Measurements from ENCODE around the gene WDR72. TPM values are rescaled to one million over a fixed set of nuclear protein-coding genes. Genes with fewer than 3 reads are reported as not detected.

Gene WDR72
- total RNA-seq, 1 donor from 2014 or later: under 0.01 TPM

DNA sequence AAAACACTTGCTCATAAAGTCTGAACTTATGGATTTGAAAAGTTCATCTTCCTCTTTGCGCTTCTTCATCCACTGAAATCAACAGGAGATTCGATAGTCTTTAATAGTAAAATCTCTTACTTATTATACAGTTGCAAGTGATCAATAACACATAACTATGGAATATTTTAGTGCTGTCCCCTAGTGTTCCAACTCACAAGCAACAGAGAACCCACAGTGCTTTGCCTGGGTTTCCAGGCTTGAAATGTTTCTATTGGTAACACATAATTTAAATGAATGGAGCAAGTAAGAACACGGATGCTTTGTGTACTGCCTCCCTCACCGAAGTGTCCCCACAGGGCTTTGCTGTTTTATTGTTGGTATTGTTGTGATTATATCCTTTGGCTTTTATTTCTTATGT lies 93.5 kb downstream of the WDR72 start:
- Histone ChIP-seq H3K4me3 (ENCODE audit: low read length in 3 of 3) (no peak overlapping the region), H3K9ac (ENCODE audit: low read depth in 1 of 3, low read length in 3 of 3) (no peak overlapping the region), H3K9me3 (ENCODE audit: control insufficient read depth in 3 of 3, low read length in 3 of 3) (no peaks in the 10 kb centered on the region), H3K36me3 (ENCODE audit: control insufficient read depth in 3 of 3, insufficient read depth in 3 of 3, low read length in 3 of 3) (no peaks in the 10 kb centered on the region), H3K4me1 (ENCODE audit: control insufficient read depth in 3 of 3, insufficient read depth in 3 of 3, low read length in 3 of 3) (no peaks in the 10 kb centered on the region), H3K27me3 (ENCODE audit: control insufficient read depth in 3 of 3, insufficient read depth in 3 of 3, low read length in 3 of 3) (no peaks in the 10 kb centered on the region), H3K27ac (ENCODE audit: low read depth, low read length) (no peak overlapping the region)

- H3K36me3 ChIP-seq (ENCODE audit: control insufficient read depth in 3 of 3, insufficient read depth in 3 of 3, low read length in 3 of 3): no peaks in the 10 kb centered on the region
- no peak overlapping the region for H3K4me3 ChIP-seq (ENCODE audit: low read length in 3 of 3)
- no peaks in the 10 kb centered on the region for H3K27me3 ChIP-seq (ENCODE audit: control insufficient read depth in 3 of 3, insufficient read depth in 3 of 3, low read length in 3 of 3)
- no peaks in the 10 kb centered on the region for H3K9me3 ChIP-seq (ENCODE audit: control insufficient read depth in 3 of 3, low read length in 3 of 3)
- no peak overlapping the region for H3K9ac ChIP-seq (ENCODE audit: low read depth in 1 of 3, low read length in 3 of 3)
- no peaks in the 10 kb centered on the region for H3K4me1 ChIP-seq (ENCODE audit: control insufficient read depth in 3 of 3, insufficient read depth in 3 of 3, low read length in 3 of 3)
- no peak overlapping the region for H3K27ac ChIP-seq (ENCODE audit: low read depth, low read length)
Measured at GRCh38 chr15:53658827-53659555, 100.5 kb downstream of the WDR72 start.

DNA sequence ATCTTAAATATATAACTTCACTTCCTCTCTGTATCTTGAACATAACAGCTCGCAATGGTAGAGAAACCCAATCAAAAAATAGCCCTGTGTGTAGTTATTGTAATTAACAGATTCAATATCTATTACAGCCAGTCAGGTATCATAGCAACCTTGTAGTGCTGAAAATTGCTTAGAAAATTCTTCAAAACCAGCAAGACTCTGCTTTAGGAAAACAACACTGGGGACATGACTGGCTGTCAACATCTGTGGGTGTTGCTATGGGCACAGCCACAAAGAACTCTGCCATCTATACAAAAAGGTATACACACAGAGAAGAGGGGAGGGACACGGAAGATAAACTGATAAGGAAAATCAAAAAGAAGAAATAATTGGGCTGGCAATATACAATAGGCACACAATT lies 101.2 kb downstream of the WDR72 start:
- Histone ChIP-seq H3K9ac (ENCODE audit: low read depth in 1 of 3, low read length in 3 of 3) (no peak overlapping the region), H3K27me3 (ENCODE audit: control insufficient read depth in 3 of 3, insufficient read depth in 3 of 3, low read length in 3 of 3) (no peaks in the 10 kb centered on the region), H3K36me3 (ENCODE audit: control insufficient read depth in 3 of 3, insufficient read depth in 3 of 3, low read length in 3 of 3) (no peaks in the 10 kb centered on the region), H3K4me3 (ENCODE audit: low read length in 3 of 3) (no peak overlapping the region), H3K4me1 (ENCODE audit: control insufficient read depth in 3 of 3, insufficient read depth in 3 of 3, low read length in 3 of 3) (no peaks in the 10 kb centered on the region), H3K9me3 (ENCODE audit: control insufficient read depth in 3 of 3, low read length in 3 of 3) (no peaks in the 10 kb centered on the region), H3K27ac (ENCODE audit: low read depth, low read length) (no peak overlapping the region)

DNA sequence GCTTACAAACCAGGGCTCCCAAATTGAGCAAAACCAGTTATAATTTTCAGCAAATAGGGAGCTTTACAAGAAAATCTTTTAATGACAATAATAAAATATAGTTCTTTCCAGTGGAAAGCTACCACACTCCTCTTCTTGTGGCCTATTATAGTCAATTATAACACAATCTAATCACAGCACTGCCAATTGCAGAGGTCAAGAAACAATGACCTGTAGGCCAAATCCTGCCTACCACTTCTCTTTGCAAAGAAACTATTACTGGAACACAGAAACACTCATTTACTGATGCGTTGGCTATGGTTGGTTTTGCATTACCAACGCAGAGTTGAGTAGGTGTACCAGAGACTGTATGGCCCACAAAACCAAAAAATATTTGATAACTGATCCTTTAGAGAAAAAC lies 110.5 kb downstream of the WDR72 start:
- Histone ChIP-seq H3K9ac (ENCODE audit: low read depth in 1 of 3, low read length in 3 of 3) (no peak overlapping the region), H3K27ac (ENCODE audit: low read depth, low read length) (no peak overlapping the region), H3K36me3 (ENCODE audit: control insufficient read depth in 3 of 3, insufficient read depth in 3 of 3, low read length in 3 of 3) (no peaks in the 10 kb centered on the region), H3K4me3 (ENCODE audit: low read length in 3 of 3) (no peak overlapping the region), H3K4me1 (ENCODE audit: control insufficient read depth in 3 of 3, insufficient read depth in 3 of 3, low read length in 3 of 3) (no peaks in the 10 kb centered on the region), H3K27me3 (ENCODE audit: control insufficient read depth in 3 of 3, insufficient read depth in 3 of 3, low read length in 3 of 3) (peaks cover 0 to 2% (median 0%) of the 10 kb centered on the region in 3 donors), H3K9me3 (ENCODE audit: control insufficient read depth in 3 of 3, low read length in 3 of 3) (no peaks in the 10 kb centered on the region)

GRCh38 chr15:53644660-53645059 lies 114.8 kb downstream of the WDR72 start:
- Histone ChIP-seq H3K9ac (ENCODE audit: low read depth in 1 of 3, low read length in 3 of 3) (no peak overlapping the region), H3K9me3 (ENCODE audit: control insufficient read depth in 3 of 3, low read length in 3 of 3) (no peaks in the 10 kb centered on the region), H3K27ac (ENCODE audit: low read depth, low read length) (no peak overlapping the region), H3K27me3 (ENCODE audit: control insufficient read depth in 3 of 3, insufficient read depth in 3 of 3, low read length in 3 of 3) (peaks cover 0 to 3% (median 2%) of the 10 kb centered on the region in 3 donors), H3K36me3 (ENCODE audit: control insufficient read depth in 3 of 3, insufficient read depth in 3 of 3, low read length in 3 of 3) (no peaks in the 10 kb centered on the region), H3K4me1 (ENCODE audit: control insufficient read depth in 3 of 3, insufficient read depth in 3 of 3, low read length in 3 of 3) (no peaks in the 10 kb centered on the region), H3K4me3 (ENCODE audit: low read length in 3 of 3) (no peak overlapping the region)

GRCh38 chr15:53634517-53635106 lies 124.9 kb downstream of the WDR72 start:
- no peak overlapping the region for H3K4me3 ChIP-seq (ENCODE audit: low read length in 3 of 3)
- no peak overlapping the region for H3K9ac ChIP-seq (ENCODE audit: low read depth in 1 of 3, low read length in 3 of 3)
- H3K27ac ChIP-seq (ENCODE audit: low read depth, low read length): no peak overlapping the region

DNA sequence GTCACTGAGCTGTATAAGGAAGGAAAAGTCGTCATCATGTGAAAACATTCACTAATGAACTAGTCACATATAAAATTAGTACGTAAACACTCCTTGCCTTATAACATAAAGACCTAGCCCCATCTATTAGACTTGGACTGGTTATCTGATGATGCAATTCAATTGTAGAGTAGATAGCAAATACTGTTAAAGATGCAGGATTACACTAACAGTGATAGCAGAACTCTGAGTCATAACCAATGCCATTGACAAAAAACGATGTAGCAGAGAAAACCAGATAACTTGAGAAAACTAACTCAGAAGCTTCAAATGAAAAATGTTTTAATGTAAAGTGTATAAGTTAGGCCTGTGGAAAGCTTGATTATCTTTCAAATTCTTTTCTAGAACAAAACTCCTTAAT lies 132.2 kb downstream of the WDR72 start:
- Histone ChIP-seq H3K4me3 (ENCODE audit: low read length in 3 of 3) (no peak overlapping the region), H3K27me3 (ENCODE audit: control insufficient read depth in 3 of 3, insufficient read depth in 3 of 3, low read length in 3 of 3) (no peaks in the 10 kb centered on the region), H3K36me3 (ENCODE audit: control insufficient read depth in 3 of 3, insufficient read depth in 3 of 3, low read length in 3 of 3) (no peaks in the 10 kb centered on the region)

More at GRCh38 chr15:53634517-53635106, 124.9 kb downstream of the WDR72 start:
- Histone ChIP-seq H3K27me3 (ENCODE audit: control insufficient read depth in 3 of 3, insufficient read depth in 3 of 3, low read length in 3 of 3) (no peaks in the 10 kb centered on the region), H3K9me3 (ENCODE audit: control insufficient read depth in 3 of 3, low read length in 3 of 3) (peaks cover 0 to 6% (median 3%) of the 10 kb centered on the region in 3 donors), H3K4me1 (ENCODE audit: control insufficient read depth in 3 of 3, insufficient read depth in 3 of 3, low read length in 3 of 3) (no peaks in the 10 kb centered on the region), H3K36me3 (ENCODE audit: control insufficient read depth in 3 of 3, insufficient read depth in 3 of 3, low read length in 3 of 3) (no peaks in the 10 kb centered on the region)

DNA sequence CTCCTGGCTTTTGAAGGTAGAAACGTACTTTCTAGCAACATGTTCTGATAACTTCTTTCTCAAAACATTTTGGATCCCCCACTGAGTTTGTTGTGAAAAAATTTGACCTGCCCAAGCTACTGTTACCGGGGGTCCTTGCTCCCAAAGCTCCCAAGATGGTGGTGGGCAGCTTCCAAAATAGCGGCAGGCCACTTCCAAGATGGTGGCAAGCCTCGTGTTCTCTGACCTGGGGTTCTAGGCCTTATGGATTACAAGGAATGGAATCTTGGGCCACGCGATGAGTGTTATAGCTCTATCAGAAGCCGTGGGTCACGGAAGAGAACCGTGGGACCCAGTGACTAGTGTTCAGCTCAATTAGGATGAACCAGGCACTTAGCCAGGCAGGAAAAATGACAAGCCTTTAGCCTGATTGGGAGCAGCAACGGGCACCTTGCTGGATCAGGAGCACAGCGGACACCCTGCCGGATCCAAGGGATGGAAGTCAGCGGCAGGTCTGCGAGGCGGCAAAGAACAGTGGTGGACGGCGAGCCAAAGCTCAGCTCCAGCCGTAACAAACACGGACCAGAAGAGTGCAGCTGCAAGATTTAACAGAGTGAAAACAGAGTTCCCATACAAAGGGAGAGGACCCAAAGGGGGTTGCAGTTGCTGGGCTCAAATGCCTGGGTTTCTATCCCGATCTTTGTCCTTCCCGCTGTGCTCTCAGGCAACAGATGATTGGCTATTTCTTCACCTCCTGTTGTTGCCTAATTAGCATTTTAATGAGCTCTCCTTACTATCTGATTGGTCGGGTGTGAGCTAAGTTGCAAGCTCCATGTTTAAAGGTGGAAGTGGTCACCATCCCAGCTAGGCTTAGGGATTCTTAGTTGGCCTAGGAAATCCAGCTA lies 133.3 kb downstream of the WDR72 start:
- Histone ChIP-seq H3K36me3 (ENCODE audit: control insufficient read depth in 3 of 3, insufficient read depth in 3 of 3, low read length in 3 of 3) (no peaks in the 10 kb centered on the region), H3K4me1 (ENCODE audit: control insufficient read depth in 3 of 3, insufficient read depth in 3 of 3, low read length in 3 of 3) (no peaks in the 10 kb centered on the region), H3K27me3 (ENCODE audit: control insufficient read depth in 3 of 3, insufficient read depth in 3 of 3, low read length in 3 of 3) (no peaks in the 10 kb centered on the region), H3K27ac (ENCODE audit: low read depth, low read length) (no peak overlapping the region), H3K9ac (ENCODE audit: low read depth in 1 of 3, low read length in 3 of 3) (no peak overlapping the region), H3K4me3 (ENCODE audit: low read length in 3 of 3) (no peak overlapping the region), H3K9me3 (ENCODE audit: control insufficient read depth in 3 of 3, low read length in 3 of 3) (peaks cover 0 to 3% (median 0%) of the 10 kb centered on the region in 3 donors)

More for the DNA sequence above, 132.2 kb downstream of the WDR72 start:
- H3K9ac ChIP-seq (ENCODE audit: low read depth in 1 of 3, low read length in 3 of 3): no peak overlapping the region
- no peak overlapping the region for H3K27ac ChIP-seq (ENCODE audit: low read depth, low read length)
- peaks cover 0 to 4% (median 3%) of the 10 kb centered on the region in 3 donors for H3K9me3 ChIP-seq (ENCODE audit: control insufficient read depth in 3 of 3, low read length in 3 of 3)
- no peaks in the 10 kb centered on the region for H3K4me1 ChIP-seq (ENCODE audit: control insufficient read depth in 3 of 3, insufficient read depth in 3 of 3, low read length in 3 of 3)

- Histone ChIP-seq H3K27ac (ENCODE audit: low read depth, low read length) (no peak overlapping the region), H3K4me1 (ENCODE audit: control insufficient read depth in 3 of 3, insufficient read depth in 3 of 3, low read length in 3 of 3) (no peaks in the 10 kb centered on the region), H3K9me3 (ENCODE audit: control insufficient read depth in 3 of 3, low read length in 3 of 3) (no peaks in the 10 kb centered on the region), H3K4me3 (ENCODE audit: low read length in 3 of 3) (no peak overlapping the region), H3K9ac (ENCODE audit: low read depth in 1 of 3, low read length in 3 of 3) (no peak overlapping the region), H3K36me3 (ENCODE audit: control insufficient read depth in 3 of 3, insufficient read depth in 3 of 3, low read length in 3 of 3) (no peaks in the 10 kb centered on the region), H3K27me3 (ENCODE audit: control insufficient read depth in 3 of 3, insufficient read depth in 3 of 3, low read length in 3 of 3) (no peaks in the 10 kb centered on the region)
Measured at GRCh38 chr15:53625260-53625659, 134.2 kb downstream of the WDR72 start.

- no peaks in the 10 kb centered on the region for H3K9me3 ChIP-seq (ENCODE audit: control insufficient read depth in 3 of 3, low read length in 3 of 3)
- H3K36me3 ChIP-seq (ENCODE audit: control insufficient read depth in 3 of 3, insufficient read depth in 3 of 3, low read length in 3 of 3): no peaks in the 10 kb centered on the region
- H3K4me1 ChIP-seq (ENCODE audit: control insufficient read depth in 3 of 3, insufficient read depth in 3 of 3, low read length in 3 of 3): no peaks in the 10 kb centered on the region
- H3K27ac ChIP-seq (ENCODE audit: low read depth, low read length): no peak overlapping the region
- H3K9ac ChIP-seq (ENCODE audit: low read depth in 1 of 3, low read length in 3 of 3): no peak overlapping the region
- H3K4me3 ChIP-seq (ENCODE audit: low read length in 3 of 3): no peak overlapping the region
- no peaks in the 10 kb centered on the region for H3K27me3 ChIP-seq (ENCODE audit: control insufficient read depth in 3 of 3, insufficient read depth in 3 of 3, low read length in 3 of 3)
Measured at GRCh38 chr15:53618461-53618860, 141.0 kb downstream of the WDR72 start.

All from skeletal muscle tissue (tissue), 4 donors.